Bone marrow (tissue), 2 donors: Measurements from ENCODE around the gene ZBTB3.
A peak's percentile ranks its signal among the peaks of the same experiment; 100 is the strongest.
"Not testable (repeated sequence)": the region's sequence is repeated elsewhere in the genome, so short reads cannot be mapped to it uniquely, and the experiment has no call there.

Source experiments
- DNase-seq, 2 donors: peaks; one replicate each; lab custom pipeline; 2025; lab: John Stamatoyannopoulos, UW

ZBTB3 gene

GRCh38 chr11:62716206-62716605 lies 37.8 kb downstream of the ZBTB3 start:
- DNase-seq: no peak

- no peak for DNase-seq
Observed at GRCh38 chr11:62715150-62716130, 38.5 kb downstream of the ZBTB3 start.

- no peak for DNase-seq
Observed at GRCh38 chr11:62713343-62713742, 40.6 kb downstream of the ZBTB3 start.

- DNase-seq: no peak
Observed at GRCh38 chr11:62712861-62713260, 41.1 kb downstream of the ZBTB3 start.

GRCh38 chr11:62712276-62712812 lies 41.6 kb downstream of the ZBTB3 start:
- DNase-seq: no peak

GRCh38 chr11:62710001-62710345 lies 44.0 kb downstream of the ZBTB3 start:
- DNase-seq: peak in 1 of 2 donors; percentile 39

GRCh38 chr11:62709247-62710000 lies 44.5 kb downstream of the ZBTB3 start:
- DNase-seq: peak; percentile 80 to 99

- DNase-seq: no peak
Observed at GRCh38 chr11:62708793-62709192, 45.2 kb downstream of the ZBTB3 start.

- no peak for DNase-seq
Observed at GRCh38 chr11:62708392-62708791, 45.6 kb downstream of the ZBTB3 start.

GRCh38 chr11:62707277-62707861 lies 46.6 kb downstream of the ZBTB3 start, which contains the start of the genes BSCL2 and GNG3:
TSS of gene BSCL2 (minus strand) at chr11:62707424. CDS start at chr11:62707195, 229 bp downstream.
TSS of gene GNG3 (plus strand) at chr11:62707676. CDS start at chr11:62708296, 620 bp downstream.
- DNase-seq: no peak

GRCh38 chr11:62706850-62707247 lies 47.1 kb downstream of the ZBTB3 start:
- no peak for DNase-seq

- peak; percentile 83 to 85 for DNase-seq
Observed at GRCh38 chr11:62705880-62706849, 47.8 kb downstream of the ZBTB3 start.

GRCh38 chr11:62705413-62705812 lies 48.5 kb downstream of the ZBTB3 start:
- no peak for DNase-seq

GRCh38 chr11:62703921-62704320 lies 50.0 kb downstream of the ZBTB3 start:
- DNase-seq: not testable (repeated sequence)

GRCh38 chr11:62702246-62702645 lies 51.7 kb downstream of the ZBTB3 start:
- DNase-seq: peak in 1 of 2 donors; percentile 8
